Breast epithelium (tissue), 3 donors: ENCODE results near the gene DCDC1.

Source experiments
- POLR2A ChIP-seq: fragments of 450-650 bp; IDR thresholded peaks from one replicate; pipeline ENCODE4 v1.6.1; 2016; ENCODE audit warnings: antibody characterized with exemption, mild to moderate bottlenecking, moderate library complexity
- POLR2AphosphoS5 ChIP-seq, 3 donors: sonication (generic); formaldehyde crosslinking; IDR thresholded peaks; one replicate each; pipeline ENCODE4 v1.6.1; 2017; ENCODE audit warnings: antibody characterized with exemption in 3 of 3
- TF ChIP-seq, protein P1 (sequence below), 3 donors: fragments of 450-650 bp; IDR thresholded peaks; one replicate each; pipeline ENCODE4 v1.5.1; 2016 to 2017; ENCODE audit warnings: antibody characterized with exemption in 3 of 3, mild to moderate bottlenecking in 3 of 3, moderate library complexity in 3 of 3

DNA sequence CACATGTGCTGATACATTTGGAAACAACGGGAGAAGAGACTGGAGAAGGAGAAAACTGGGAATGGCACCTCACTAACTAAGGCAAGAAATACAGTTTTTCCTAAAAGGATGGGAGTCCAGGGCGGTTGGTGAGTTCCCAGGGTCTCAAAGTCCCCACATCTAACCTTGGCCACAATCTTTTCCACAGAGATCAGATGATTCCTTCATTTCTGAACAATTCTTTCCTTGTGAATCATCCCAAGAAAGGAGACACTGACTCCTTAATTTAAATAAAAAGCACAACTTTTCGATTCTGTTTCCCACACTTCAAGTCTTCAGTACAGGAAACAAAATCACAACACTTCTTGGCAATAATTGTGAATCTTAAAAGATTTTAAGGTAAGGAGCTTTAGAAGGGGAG is 384.7 kb downstream of the DCDC1 start:
- TF ChIP-seq, protein P1, sequence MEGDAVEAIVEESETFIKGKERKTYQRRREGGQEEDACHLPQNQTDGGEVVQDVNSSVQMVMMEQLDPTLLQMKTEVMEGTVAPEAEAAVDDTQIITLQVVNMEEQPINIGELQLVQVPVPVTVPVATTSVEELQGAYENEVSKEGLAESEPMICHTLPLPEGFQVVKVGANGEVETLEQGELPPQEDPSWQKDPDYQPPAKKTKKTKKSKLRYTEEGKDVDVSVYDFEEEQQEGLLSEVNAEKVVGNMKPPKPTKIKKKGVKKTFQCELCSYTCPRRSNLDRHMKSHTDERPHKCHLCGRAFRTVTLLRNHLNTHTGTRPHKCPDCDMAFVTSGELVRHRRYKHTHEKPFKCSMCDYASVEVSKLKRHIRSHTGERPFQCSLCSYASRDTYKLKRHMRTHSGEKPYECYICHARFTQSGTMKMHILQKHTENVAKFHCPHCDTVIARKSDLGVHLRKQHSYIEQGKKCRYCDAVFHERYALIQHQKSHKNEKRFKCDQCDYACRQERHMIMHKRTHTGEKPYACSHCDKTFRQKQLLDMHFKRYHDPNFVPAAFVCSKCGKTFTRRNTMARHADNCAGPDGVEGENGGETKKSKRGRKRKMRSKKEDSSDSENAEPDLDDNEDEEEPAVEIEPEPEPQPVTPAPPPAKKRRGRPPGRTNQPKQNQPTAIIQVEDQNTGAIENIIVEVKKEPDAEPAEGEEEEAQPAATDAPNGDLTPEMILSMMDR (IDR thresholded peaks at IDR 0.05) = no peak
- TF ChIP-seq POLR2AphosphoS5 (IDR thresholded peaks at IDR 0.05) = no peak
- TF ChIP-seq POLR2A = no peak
